MCF 10A (cell line): ENCODE data around the gene THOC1. TPM values are rescaled to one million over a fixed set of nuclear protein-coding genes. Genes with fewer than 3 reads are reported as not detected.

Experiments
- BruUV-seq: library from RNA; stranded (reverse); fragments of 400-500 nt; replicated peaks from 2 replicates; lab custom pipeline; 2021; lab: Mats Ljungman, UMichigan
- CTCF ChIA-PET: fragments of 300-600 bp; sonication (Branson Sonifier 250); formaldehyde crosslinking; extraction: SDS; loops from one replicate; lab custom pipeline; 2021; ENCODE audit warnings: antibody characterized with exemption, inconsistent platforms; lab: Yijun Ruan, JAX
- POLR2A ChIA-PET: fragments of 300-600, 350-650 bp; sonication (Branson Sonifier 250); formaldehyde crosslinking; extraction: SDS; loops from one replicate; lab custom pipeline; 2020; ENCODE audit warnings: antibody characterized with exemption, inconsistent platforms; lab: Yijun Ruan, JAX
- DNase-seq: peaks from one replicate; pipeline ENCODE4 v3.0.0-alpha.2; 2018; ENCODE audit not compliant: unreplicated experiment
- H3K27ac Mint-ChIP-seq: one replicate; pipeline ENCODE4 v1.8.0; 2022; ENCODE audit warnings: mild to moderate bottlenecking, low read depth, mixed read lengths; ENCODE audit not compliant: unreplicated experiment
- H3K27me3 Mint-ChIP-seq: one replicate; pipeline ENCODE4 v1.8.0; 2022; ENCODE audit warnings: mixed read lengths; ENCODE audit not compliant: insufficient read depth, unreplicated experiment
- H3K36me3 Mint-ChIP-seq: one replicate; pipeline ENCODE4 v1.8.0; 2022; ENCODE audit warnings: mild to moderate bottlenecking, moderate library complexity, mixed read lengths; ENCODE audit not compliant: insufficient read depth, unreplicated experiment
- H3K4me1 Mint-ChIP-seq: one replicate; pipeline ENCODE4 v1.8.0; 2022; ENCODE audit warnings: mixed read lengths; ENCODE audit not compliant: insufficient read depth, unreplicated experiment
- H3K4me3 Mint-ChIP-seq: one replicate; pipeline ENCODE4 v1.8.0; 2022; ENCODE audit warnings: mild to moderate bottlenecking, moderate library complexity, mixed read lengths; ENCODE audit not compliant: unreplicated experiment
- H3K9me3 Mint-ChIP-seq: one replicate; pipeline ENCODE4 v1.8.0; 2022; ENCODE audit warnings: mixed read lengths; ENCODE audit not compliant: unreplicated experiment
- CTCF ChIP-seq: fragments of 200-600 bp; IDR thresholded peaks from one replicate; pipeline ENCODE4 v1.8.0; 2022; ENCODE audit warnings: antibody characterized with exemption, mild to moderate bottlenecking; ENCODE audit not compliant: unreplicated experiment
- intact Hi-C: fragments of 100-400 bp; cut with micrococcal nuclease; formaldehyde crosslinking; loops from 2 replicates; pipeline ENCODE4 v1.14.1; 2022
- total RNA-seq: library from RNA; stranded (reverse); gene quantifications from 2 replicates; pipeline ENCODE4 v1.2.3, GENCODE V29; 2022

THOC1 gene
- total RNA-seq, 1 experiment from 2014 or later: 44.6 TPM

GRCh38 chr18:240175-240574 lies 27.7 kb downstream of the THOC1 start:
- Mint-ChIP-seq H3K9me3 (no peaks in the 10 kb centered on the region), H3K36me3 (peaks cover 29% of the 10 kb centered on the region), H3K27me3 (no peaks in the 10 kb centered on the region), H3K4me3 (no peak overlapping the region), H3K4me1 (no peaks in the 10 kb centered on the region), H3K27ac (no peak overlapping the region)
- DNase-seq: no peak
- BruUV-seq: no TSS peak
- CTCF ChIA-PET: interaction anchor here (0.6 kb wide), 1 partner anchor 376 kb away, joined by 3 read pairs; no protein-coding TSS in a partner anchor
- POLR2A ChIA-PET: no interaction called here
- TF ChIP-seq CTCF: no peak
- intact Hi-C loops: no loop called here

- Mint-ChIP-seq H3K27me3 (no peaks in the 10 kb centered on the region), H3K9me3 (no peaks in the 10 kb centered on the region), H3K36me3 (peaks cover 15% of the 10 kb centered on the region), H3K27ac (no peak overlapping the region), H3K4me1 (no peaks in the 10 kb centered on the region), H3K4me3 (no peak overlapping the region)
- ChIA-PET CTCF (interaction anchor here (0.8 to 1.6 kb wide), 2 partner anchors 36 to 136 kb away, joined by 4 to 5 read pairs; partner anchors contain the start of gene THOC1), POLR2A (interaction anchor here (1.1 kb wide), 1 partner anchor 17 kb away, joined by 3 read pairs; no protein-coding TSS in a partner anchor)
- TF ChIP-seq CTCF: no peak
- intact Hi-C loops: no loop called here
- BruUV-seq: no TSS peak
- no peak for DNase-seq
Observed at GRCh38 chr18:231563-231962, 36.3 kb downstream of the THOC1 start.

- no peaks in the 10 kb centered on the region for H3K4me1 Mint-ChIP-seq
- ChIA-PET POLR2A (no interaction called here), CTCF (no interaction called here)
- no peak overlapping the region for H3K27ac Mint-ChIP-seq
- no TSS peak for BruUV-seq
- H3K4me3 Mint-ChIP-seq: no peak overlapping the region
- intact Hi-C loops: no loop called here
- DNase-seq: no peak
- no peaks in the 10 kb centered on the region for H3K27me3 Mint-ChIP-seq
- peaks cover 44% of the 10 kb centered on the region for H3K36me3 Mint-ChIP-seq
- TF ChIP-seq CTCF: no peak
- no peaks in the 10 kb centered on the region for H3K9me3 Mint-ChIP-seq
Observed at GRCh38 chr18:228586-228985, 39.3 kb downstream of the THOC1 start.

- no peak for TF ChIP-seq CTCF
- POLR2A ChIA-PET: no interaction called here
- H3K4me1 Mint-ChIP-seq: no peaks in the 10 kb centered on the region
Observed at GRCh38 chr18:227902-228301, 39.9 kb downstream of the THOC1 start.

More at GRCh38 chr18:227902-228301, 39.9 kb downstream of the THOC1 start:
- Mint-ChIP-seq H3K9me3 (no peaks in the 10 kb centered on the region), H3K27me3 (no peaks in the 10 kb centered on the region), H3K36me3 (peaks cover 49% of the 10 kb centered on the region), H3K4me3 (no peak overlapping the region), H3K27ac (no peak overlapping the region)
- CTCF ChIA-PET: no interaction called here
- intact Hi-C loops: no loop called here
- DNase-seq: no peak
- BruUV-seq: no TSS peak
